GM23338 (cell line): ENCODE data around the gene GNB5. TPM values are rescaled to one million over a fixed set of nuclear protein-coding genes. Genes with fewer than 3 reads are reported as not detected.

ENCODE experiments used
- ATAC-seq: fragments of 200-7000 bp; cut with Tn5 transposase; 3 replicates; pipeline ENCODE4 v1.9.1; 2020
- DNase-seq: peaks from one replicate; pipeline ENCODE4 v3.0.0-alpha.2; 2015; ENCODE audit warnings: low spot score
- H2AFZ ChIP-seq: fragments of 200-600 bp; sonication (generic); 2 replicates; pipeline ENCODE4 v1.8.0; 2016; ENCODE audit warnings: antibody characterized with exemption, mild to moderate bottlenecking, moderate library complexity
- H3F3A ChIP-seq: fragments of 200-600 bp; sonication (generic); replicated peaks from 2 replicates; pipeline ENCODE4 v1.8.0; 2017; ENCODE audit warnings: antibody characterized with exemption, mixed run types, low read depth
- H3K27ac ChIP-seq: fragments of 200-600 bp; sonication (generic); 2 replicates; pipeline ENCODE4 v1.6.1; 2016; ENCODE audit warnings: low read depth
- H3K27me3 ChIP-seq: fragments of 200-600 bp; sonication (generic); 2 replicates; pipeline ENCODE4 v1.8.0; 2016; ENCODE audit warnings: mild to moderate bottlenecking, mixed run types, moderate library complexity; ENCODE audit not compliant: insufficient read depth
- H3K36me3 ChIP-seq: fragments of 200-600 bp; sonication (generic); 2 replicates; pipeline ENCODE4 v1.8.0; 2016; ENCODE audit warnings: mild to moderate bottlenecking; ENCODE audit not compliant: insufficient read depth
- H3K4me1 ChIP-seq: fragments of 200-600 bp; sonication (generic); 2 replicates; pipeline ENCODE4 v1.8.0; 2016; ENCODE audit warnings: mild to moderate bottlenecking, moderate library complexity; ENCODE audit not compliant: insufficient read depth
- H3K4me2 ChIP-seq: fragments of 200-600 bp; sonication (generic); 2 replicates; pipeline ENCODE4 v1.7.1; 2017; ENCODE audit warnings: mixed run types
- H3K4me3 ChIP-seq: fragments of 200-600 bp; sonication (generic); 2 replicates; pipeline ENCODE4 v1.6.1; 2016; ENCODE audit warnings: mixed run types
- H3K79me2 ChIP-seq: fragments of 200-600 bp; sonication (generic); replicated peaks from 2 replicates; pipeline ENCODE4 v1.8.0; 2017; ENCODE audit warnings: mild to moderate bottlenecking; ENCODE audit not compliant: insufficient read depth
- H3K9me2 ChIP-seq: fragments of 200-600 bp; sonication (generic); 2 replicates; pipeline ENCODE4 v1.8.0; 2017; ENCODE audit not compliant: insufficient read depth
- H4K20me1 ChIP-seq: fragments of 200-600 bp; sonication (generic); replicated peaks from 2 replicates; pipeline ENCODE4 v1.8.0; 2017; ENCODE audit warnings: mild to moderate bottlenecking; ENCODE audit not compliant: insufficient read depth
- H3K27ac Mint-ChIP-seq: 2 replicates; pipeline ENCODE4 v1.8.0; 2020; ENCODE audit warnings: inconsistent platforms, mild to moderate bottlenecking, moderate library complexity, mixed read lengths
- H3K27me3 Mint-ChIP-seq: 3 replicates; pipeline ENCODE4 v1.8.0; 2022; ENCODE audit warnings: low read depth, mild to moderate bottlenecking, moderate library complexity, mixed read lengths, inconsistent platforms; ENCODE audit not compliant: insufficient read depth, poor library complexity
- H3K36me3 Mint-ChIP-seq: 3 replicates; pipeline ENCODE4 v1.8.0; 2021; ENCODE audit warnings: low read depth, mild to moderate bottlenecking, inconsistent platforms, moderate library complexity, mixed read lengths
- H3K4me1 Mint-ChIP-seq: 3 replicates; pipeline ENCODE4 v1.8.0; 2020; ENCODE audit warnings: mild to moderate bottlenecking, inconsistent platforms, mixed read lengths
- H3K4me3 Mint-ChIP-seq: 3 replicates; pipeline ENCODE4 v1.8.0; 2021; ENCODE audit warnings: moderate library complexity, mild to moderate bottlenecking, inconsistent platforms, mixed read lengths
- H3K9me3 Mint-ChIP-seq: 3 replicates; pipeline ENCODE4 v1.8.0; 2020; ENCODE audit warnings: moderate library complexity, mild to moderate bottlenecking, inconsistent platforms, mixed read lengths
- CREB1 ChIP-seq: fragments of 250-450 bp; sonication (Bioruptor Pico); IDR thresholded peaks from 2 replicates; pipeline ENCODE4 v1.5.0; 2020; ENCODE audit warnings: low read depth, mild to moderate bottlenecking, moderate library complexity
- NANOG ChIP-seq: IDR thresholded peaks from 2 replicates; pipeline ENCODE4 v1.6.1; 2016; ENCODE audit warnings: antibody characterized with exemption, borderline replicate concordance
- POLR2AphosphoS5 ChIP-seq: IDR thresholded peaks from 2 replicates; pipeline ENCODE4 v1.6.1; 2016; ENCODE audit warnings: antibody characterized with exemption, low read depth
- STAT1 ChIP-seq: IDR thresholded peaks from one replicate; pipeline ENCODE4 v1.6.1; 2016; ENCODE audit warnings: antibody characterized with exemption; ENCODE audit not compliant: unreplicated experiment
- ZNF114 ChIP-seq: fragments of 250-450 bp; sonication (Bioruptor Pico); IDR thresholded peaks from 2 replicates; pipeline ENCODE4 v1.5.0; 2020; ENCODE audit warnings: mild to moderate bottlenecking, moderate library complexity
- polyA plus RNA-seq: library from polyadenylated mRNA; unstranded; fragments of >200 nt; fragmentation: Nextera tagmentation; extraction: Ambion mirVana; gene quantifications from 2 replicates; pipeline ENCODE4 v1.2.1, GENCODE V29; 2016
- total RNA-seq: library from RNA; depleted of rRNA; stranded (reverse); fragments of >200 nt; shearing (Covaris generic); gene quantifications from 2 replicates; pipeline ENCODE4 v1.2.3, GENCODE V29; 2014
- TF ChIP-seq, protein P1 (sequence below): IDR thresholded peaks from one replicate; pipeline ENCODE4 v1.6.1; 2018; ENCODE audit warnings: antibody characterized with exemption; ENCODE audit not compliant: unreplicated experiment
- TF ChIP-seq, protein P2 (sequence below), 2 experiments: fragments of 200-600 bp in 1 of 2; sonication (generic) in 1 of 2; conservative IDR thresholded peaks; 2 replicates each; pipeline versions ENCODE4 v1.5.1 to v1.6.1; 2016 to 2017; ENCODE audit warnings: antibody characterized with exemption in 2 of 2, low read depth in 2 of 2, mild to moderate bottlenecking in 2 of 2, moderate library complexity in 1 of 2

GNB5 gene
- total and polyA plus RNA-seq, 2 experiments from 2014 or later: 23.0 to 40.8 TPM

DNA sequence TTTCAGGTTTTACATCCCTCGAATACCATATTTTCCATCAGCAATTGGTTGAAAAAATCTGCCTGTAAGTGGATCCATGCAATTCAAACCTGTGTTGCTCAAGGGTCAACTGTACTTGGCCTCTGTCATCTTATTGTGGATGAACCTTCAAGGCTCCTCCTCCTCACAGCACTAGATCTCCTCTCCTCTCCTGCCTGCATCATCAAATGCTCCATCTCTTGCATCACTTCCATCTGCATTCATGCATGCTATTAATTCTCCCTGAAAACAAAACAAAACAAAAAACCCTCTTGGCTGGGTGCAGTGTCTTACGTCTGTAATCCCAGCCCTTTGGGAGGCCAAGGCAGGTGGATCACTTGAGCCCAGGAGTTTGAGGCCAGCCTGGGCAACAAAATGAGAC is 88.7 kb downstream of the GNB5 start (continued):
- TF ChIP-seq, protein P1, sequence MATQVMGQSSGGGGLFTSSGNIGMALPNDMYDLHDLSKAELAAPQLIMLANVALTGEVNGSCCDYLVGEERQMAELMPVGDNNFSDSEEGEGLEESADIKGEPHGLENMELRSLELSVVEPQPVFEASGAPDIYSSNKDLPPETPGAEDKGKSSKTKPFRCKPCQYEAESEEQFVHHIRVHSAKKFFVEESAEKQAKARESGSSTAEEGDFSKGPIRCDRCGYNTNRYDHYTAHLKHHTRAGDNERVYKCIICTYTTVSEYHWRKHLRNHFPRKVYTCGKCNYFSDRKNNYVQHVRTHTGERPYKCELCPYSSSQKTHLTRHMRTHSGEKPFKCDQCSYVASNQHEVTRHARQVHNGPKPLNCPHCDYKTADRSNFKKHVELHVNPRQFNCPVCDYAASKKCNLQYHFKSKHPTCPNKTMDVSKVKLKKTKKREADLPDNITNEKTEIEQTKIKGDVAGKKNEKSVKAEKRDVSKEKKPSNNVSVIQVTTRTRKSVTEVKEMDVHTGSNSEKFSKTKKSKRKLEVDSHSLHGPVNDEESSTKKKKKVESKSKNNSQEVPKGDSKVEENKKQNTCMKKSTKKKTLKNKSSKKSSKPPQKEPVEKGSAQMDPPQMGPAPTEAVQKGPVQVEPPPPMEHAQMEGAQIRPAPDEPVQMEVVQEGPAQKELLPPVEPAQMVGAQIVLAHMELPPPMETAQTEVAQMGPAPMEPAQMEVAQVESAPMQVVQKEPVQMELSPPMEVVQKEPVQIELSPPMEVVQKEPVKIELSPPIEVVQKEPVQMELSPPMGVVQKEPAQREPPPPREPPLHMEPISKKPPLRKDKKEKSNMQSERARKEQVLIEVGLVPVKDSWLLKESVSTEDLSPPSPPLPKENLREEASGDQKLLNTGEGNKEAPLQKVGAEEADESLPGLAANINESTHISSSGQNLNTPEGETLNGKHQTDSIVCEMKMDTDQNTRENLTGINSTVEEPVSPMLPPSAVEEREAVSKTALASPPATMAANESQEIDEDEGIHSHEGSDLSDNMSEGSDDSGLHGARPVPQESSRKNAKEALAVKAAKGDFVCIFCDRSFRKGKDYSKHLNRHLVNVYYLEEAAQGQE: no peak
- TF ChIP-seq STAT1 (no peak), POLR2AphosphoS5 (no peak), ZNF114 (no peak), CREB1 (CRISPR knock-in tag) (no peak)
- TF ChIP-seq, protein P2, sequence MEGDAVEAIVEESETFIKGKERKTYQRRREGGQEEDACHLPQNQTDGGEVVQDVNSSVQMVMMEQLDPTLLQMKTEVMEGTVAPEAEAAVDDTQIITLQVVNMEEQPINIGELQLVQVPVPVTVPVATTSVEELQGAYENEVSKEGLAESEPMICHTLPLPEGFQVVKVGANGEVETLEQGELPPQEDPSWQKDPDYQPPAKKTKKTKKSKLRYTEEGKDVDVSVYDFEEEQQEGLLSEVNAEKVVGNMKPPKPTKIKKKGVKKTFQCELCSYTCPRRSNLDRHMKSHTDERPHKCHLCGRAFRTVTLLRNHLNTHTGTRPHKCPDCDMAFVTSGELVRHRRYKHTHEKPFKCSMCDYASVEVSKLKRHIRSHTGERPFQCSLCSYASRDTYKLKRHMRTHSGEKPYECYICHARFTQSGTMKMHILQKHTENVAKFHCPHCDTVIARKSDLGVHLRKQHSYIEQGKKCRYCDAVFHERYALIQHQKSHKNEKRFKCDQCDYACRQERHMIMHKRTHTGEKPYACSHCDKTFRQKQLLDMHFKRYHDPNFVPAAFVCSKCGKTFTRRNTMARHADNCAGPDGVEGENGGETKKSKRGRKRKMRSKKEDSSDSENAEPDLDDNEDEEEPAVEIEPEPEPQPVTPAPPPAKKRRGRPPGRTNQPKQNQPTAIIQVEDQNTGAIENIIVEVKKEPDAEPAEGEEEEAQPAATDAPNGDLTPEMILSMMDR (conservative IDR thresholded peaks at IDR 0.05; ENCODE audit: low read depth in 2 of 2): no peak

DNA sequence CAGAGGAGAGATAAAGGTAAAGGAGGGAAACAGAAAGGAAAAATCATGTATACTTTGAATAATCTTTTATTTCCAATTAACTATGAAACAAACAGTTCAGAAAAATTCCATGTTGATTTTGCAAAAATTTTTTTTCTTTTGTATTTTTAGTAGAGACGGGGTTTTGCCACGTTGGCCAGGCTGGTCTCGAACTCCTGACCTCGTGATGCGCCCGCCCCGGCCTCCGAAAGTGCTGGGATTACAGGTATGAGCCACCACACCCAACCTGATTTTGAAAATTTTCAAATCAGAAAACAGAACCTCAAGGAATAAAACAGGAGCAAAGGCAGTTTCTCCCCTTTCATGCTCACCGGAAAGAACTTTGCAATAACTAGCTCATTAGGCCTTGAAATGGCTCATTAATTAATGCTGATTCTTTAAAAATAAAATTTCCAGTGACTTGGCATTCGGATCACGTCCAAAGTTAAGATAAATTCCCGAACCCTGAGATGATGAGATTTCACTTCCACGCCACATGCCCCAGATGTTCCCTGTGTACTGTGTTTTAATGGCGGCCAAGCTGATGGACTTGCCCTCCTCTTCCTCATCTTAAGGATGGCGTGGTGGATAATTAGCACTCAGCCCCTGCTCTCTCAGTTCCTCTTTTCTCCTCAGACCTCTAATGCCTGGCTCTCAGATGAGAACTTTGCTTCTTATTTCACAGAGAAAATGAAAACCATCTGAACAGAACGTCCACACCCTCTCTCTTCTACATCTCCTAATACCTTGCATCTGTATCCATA is 89.5 kb downstream of the GNB5 start:
- Mint-ChIP-seq H3K9me3 (no peaks in the 10 kb centered on the region), H3K27ac (no peak overlapping the region), H3K4me3 (no peak overlapping the region), H3K4me1 (no peaks in the 10 kb centered on the region; the same call in 2 of the 3 replicates), H3K27me3 (no peaks in the 10 kb centered on the region), H3K36me3 (no peaks in the 10 kb centered on the region)
- DNase-seq (no peak), ATAC-seq (no peak)
- Histone ChIP-seq H3K27me3 (no peaks in the 10 kb centered on the region), H3F3A (no peaks in the 10 kb centered on the region), H3K79me2 (no peaks in the 10 kb centered on the region), H3K4me1 (no peaks in the 10 kb centered on the region), H3K27ac (no peak overlapping the region), H2AFZ (no peak overlapping the region), H3K4me2 (no peak overlapping the region), H3K9me2 (peaks cover under 1% of the 10 kb centered on the region; the same call in 1 of the 2 replicates), H4K20me1 (no peaks in the 10 kb centered on the region), H3K4me3 (no peak overlapping the region), H3K36me3 (no peaks in the 10 kb centered on the region)
- TF ChIP-seq POLR2AphosphoS5 (no peak), NANOG (no peak)
- TF ChIP-seq, protein P2 (conservative IDR thresholded peaks at IDR 0.05; ENCODE audit: low read depth in 2 of 2): no peak
- TF ChIP-seq, protein P1: no peak
